DMS114 treated with DMSO at 0.1 percent for 48 hours (cell line): ENCODE data around the gene C6orf15.

Experiments
- DNase-seq: peaks from one replicate; lab custom pipeline; 2025; ENCODE audit not compliant: unreplicated experiment; lab: John Stamatoyannopoulos, UW

Gene C6orf15

GRCh38 chr6:31112478-31112877 lies at the start of gene C6orf15:
Gene C6orf15 (minus strand): TSS chr6:31112575. CDS start chr6:31112555, 20 bp downstream.
- no peak for DNase-seq

DNA sequence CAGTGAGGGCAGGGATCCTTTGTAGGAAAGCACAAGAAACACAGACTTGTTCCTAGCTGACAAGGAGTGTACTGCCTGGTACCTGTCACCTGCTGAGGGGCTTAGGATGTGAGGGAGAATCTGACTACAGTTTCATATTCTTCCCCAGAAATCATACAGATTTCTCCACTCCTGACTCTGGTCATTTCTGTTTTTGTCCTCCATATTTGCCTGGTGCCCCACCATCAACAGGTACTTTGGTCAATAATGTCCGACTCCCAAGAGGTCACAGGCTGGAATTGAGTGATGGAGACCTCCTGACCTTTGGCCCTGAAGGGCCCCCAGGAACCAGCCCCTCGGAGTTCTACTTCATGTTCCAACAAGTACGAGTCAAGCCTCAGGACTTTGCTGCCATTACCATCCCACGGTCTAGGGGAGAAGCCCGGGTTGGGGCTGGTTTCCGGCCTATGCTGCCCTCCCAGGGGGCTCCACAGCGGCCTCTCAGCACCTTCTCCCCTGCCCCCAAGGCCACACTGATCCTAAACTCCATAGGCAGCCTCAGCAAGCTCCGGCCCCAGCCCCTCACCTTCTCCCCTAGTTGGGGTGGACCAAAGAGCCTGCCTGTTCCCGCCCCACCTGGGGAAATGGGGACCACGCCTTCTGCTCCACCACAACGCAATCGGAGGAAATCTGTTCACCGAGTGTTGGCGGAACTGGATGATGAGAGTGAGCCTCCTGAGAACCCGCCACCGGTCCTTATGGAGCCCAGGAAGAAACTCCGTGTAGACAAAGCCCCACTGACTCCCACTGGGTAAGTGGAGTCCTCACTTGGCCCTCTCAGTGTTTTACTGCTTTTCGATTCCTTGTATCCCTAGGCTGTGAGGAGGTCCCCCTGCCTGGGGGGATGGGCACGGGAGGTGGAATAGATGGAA lies 49.1 kb upstream of the C6orf15 start:
- no peak for DNase-seq

DNA sequence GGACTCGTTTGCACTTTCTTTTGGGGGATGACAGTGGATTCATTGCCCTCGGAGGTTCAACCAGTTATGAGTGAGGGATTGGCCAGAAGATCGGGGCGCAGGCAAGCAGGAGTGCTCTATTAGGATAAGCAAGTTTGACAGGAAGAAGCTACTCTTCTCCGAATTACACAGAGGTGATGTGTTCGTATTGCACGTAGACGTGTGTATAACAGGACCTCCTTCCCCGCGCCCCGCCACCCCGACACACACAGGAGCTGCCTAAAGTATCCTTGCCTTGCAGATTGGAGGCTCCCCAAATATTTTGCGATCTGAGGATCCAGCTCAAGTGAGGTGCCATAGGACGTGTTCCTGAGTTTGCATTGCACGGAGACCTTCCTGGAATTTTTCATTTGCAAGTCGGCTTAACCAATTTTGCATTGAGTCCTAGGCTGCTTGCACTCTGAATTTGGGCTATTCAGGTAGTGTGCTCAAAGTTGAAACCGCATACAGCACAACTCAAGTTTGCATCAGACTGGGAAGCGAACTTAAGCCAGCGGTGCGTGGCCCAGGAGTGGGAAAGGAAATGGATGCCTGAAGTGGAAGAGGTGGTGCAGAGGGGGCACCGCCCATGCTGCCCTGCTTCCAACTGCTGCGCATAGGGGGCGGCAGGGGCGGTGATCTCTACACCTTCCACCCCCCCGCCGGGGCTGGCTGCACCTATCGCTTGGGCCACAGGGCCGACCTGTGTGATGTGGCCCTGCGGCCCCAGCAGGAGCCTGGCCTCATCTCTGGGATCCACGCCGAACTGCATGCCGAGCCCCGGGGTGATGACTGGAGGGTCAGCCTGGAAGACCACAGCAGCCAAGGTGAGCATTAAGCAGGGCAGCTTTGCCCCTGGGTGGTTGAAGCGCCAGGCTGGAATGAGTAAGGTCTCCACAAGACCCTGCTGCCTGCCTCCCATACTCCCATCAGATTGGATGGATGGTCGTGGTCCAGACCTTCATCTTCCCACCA lies 46.8 kb upstream of the C6orf15 start:
- DNase-seq, result no peak

DNA sequence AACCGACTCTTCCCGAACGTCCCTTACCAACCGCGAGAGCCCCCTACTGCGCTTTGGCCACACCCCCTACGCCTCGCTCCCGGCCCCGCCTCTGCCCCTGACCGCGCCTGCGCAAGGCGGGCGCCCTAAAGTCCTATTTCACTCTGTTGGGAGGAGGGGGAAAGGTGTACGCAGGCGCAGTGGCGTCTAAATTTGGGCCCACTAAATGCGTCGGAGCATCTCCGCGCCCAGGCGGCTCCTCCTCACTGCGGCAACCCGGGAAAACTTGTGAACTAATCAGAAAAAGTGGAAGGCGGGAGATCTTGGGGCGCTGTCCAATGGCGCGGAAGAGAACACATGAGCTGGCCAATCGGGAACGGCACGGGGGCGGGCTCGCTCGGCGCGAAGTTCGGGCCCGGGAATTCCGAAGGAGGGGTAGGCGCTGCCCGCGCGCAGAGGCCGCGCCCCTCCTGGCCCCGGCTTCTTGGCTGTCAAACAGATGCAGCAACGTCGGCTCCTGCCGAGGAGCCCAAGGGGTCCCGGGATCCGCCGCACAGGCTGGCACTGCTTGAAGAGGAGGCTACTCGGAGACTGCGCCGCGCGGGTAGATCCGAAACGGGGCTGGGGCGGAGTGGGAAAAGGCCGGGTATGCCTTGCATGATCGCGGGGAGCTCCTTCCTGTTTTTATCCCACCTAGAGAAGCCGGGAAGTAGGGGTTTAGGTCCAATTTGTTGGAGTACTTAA lies 45.9 kb upstream of the C6orf15 start, which contains the start of gene TCF19:
Gene TCF19 (plus strand): TSS at position 450 of the 723 bp plus-strand sequence. CDS start 881 bp downstream, outside the sequence.
- DNase-seq, result peak; percentile 99

DNA sequence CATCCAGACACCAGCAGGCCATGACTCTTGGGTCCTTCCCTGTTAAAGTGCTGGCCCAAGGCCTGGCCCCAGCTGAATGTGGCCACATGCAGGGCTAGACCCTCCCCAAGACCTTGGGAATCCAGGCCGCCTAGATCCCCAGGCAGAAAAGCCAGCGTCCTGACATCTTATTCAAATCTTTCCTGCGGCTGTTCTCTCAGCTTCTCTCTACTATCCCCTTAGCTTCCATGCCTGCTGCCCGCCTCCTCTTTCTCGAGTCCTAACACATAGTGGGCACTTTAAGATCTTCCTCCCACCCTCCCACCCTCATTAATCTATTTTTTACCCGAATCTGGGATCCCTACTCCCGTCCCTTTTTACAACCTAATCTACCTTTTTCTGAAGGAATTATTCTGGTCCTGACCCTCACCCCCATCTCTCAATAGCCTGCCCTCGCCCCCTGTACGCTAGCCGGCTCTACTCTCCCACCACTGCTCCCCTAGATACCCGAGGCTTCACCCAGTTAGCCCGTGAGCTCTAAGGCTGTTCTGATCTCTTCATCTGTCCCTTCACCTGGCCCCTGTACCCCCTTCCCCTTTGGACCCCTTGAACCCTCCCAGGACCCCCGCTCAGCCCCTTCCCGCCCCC lies 45.3 kb upstream of the C6orf15 start, which contains the start of gene CCHCR1:
Gene CCHCR1 (minus strand): TSS at position 290 of the 627 bp plus-strand sequence. CDS start 202 bp downstream, at position 88.
- DNase-seq, result no peak

DNA sequence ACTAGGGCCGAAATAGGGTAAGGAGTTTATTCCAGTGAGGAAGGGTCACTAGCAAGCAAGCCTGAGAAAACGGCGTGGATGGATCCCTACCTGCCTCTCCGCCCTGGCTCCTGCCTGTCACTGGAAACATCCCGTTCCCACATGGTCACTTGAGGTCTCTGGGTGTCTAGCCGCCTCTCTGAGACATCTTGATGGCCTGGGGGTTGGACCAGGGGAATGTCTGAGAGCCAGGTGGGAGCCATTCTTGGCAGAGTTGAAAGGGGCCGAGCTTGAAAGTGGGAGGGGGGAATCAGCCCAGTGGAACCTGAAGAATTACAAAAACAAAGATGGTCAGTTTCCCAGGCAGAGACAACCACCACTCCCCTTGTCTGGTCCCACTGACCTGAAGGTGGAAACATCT lies 44.3 kb upstream of the C6orf15 start:
- no peak for DNase-seq

- DNase-seq, result no peak
Measured at GRCh38 chr6:31154436-31154835, 42.1 kb upstream of the C6orf15 start.

- no peak for DNase-seq
Measured at GRCh38 chr6:31152781-31153180, 40.4 kb upstream of the C6orf15 start.

GRCh38 chr6:31149827-31150447 lies 37.6 kb upstream of the C6orf15 start:
- no peak for DNase-seq

GRCh38 chr6:31145386-31145785 lies 33.0 kb upstream of the C6orf15 start:
- no peak for DNase-seq

- DNase-seq, result no peak
Measured at GRCh38 chr6:31144970-31145340, 32.6 kb upstream of the C6orf15 start.

- no peak for DNase-seq
Measured at GRCh38 chr6:31144296-31144969, 32.1 kb upstream of the C6orf15 start.

- no peak for DNase-seq
Measured at GRCh38 chr6:31143148-31143547, 30.8 kb upstream of the C6orf15 start.

- no peak for DNase-seq
Measured at GRCh38 chr6:31142361-31142761, 30.0 kb upstream of the C6orf15 start.

DNA sequence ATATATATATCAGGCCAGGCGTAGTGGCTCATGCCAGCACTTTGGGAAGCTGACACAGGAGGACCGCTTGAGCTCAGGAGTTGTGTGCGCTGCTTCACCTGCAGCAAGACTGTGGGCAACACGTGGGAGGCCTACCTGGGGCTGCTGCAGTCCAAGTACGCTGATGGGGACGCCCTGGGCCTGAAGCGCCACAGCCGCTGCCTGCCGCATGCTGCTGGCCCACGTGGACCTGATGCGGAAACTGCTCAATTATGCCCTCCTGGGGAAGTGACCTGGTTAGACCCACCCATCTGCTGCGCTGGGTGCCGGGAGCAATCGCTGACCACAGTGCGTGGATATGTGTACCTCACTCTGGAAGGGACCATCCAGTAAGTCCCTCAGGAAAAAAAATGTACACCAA lies 28.3 kb upstream of the C6orf15 start:
- DNase-seq, result no peak

DNA sequence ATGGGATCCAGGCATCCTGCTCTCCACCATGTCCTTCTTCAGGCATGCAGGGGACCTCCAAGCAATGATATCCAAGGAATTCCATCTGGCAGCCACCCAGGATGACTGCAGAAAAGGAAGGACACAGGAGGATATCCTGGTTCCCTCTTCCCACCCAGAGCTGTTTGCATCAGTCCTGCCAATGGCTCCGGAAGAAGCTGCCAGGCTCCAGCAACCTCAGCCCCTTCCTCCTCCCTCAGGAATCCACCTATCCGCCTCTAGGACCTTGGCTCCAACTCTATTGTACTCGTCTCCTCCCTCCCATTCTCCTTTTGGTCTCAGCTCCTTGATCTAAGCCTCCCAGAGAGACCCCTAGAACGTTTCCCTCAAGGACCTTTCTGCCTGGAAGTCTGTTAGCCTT lies 27.2 kb upstream of the C6orf15 start:
- no peak for DNase-seq

DNA sequence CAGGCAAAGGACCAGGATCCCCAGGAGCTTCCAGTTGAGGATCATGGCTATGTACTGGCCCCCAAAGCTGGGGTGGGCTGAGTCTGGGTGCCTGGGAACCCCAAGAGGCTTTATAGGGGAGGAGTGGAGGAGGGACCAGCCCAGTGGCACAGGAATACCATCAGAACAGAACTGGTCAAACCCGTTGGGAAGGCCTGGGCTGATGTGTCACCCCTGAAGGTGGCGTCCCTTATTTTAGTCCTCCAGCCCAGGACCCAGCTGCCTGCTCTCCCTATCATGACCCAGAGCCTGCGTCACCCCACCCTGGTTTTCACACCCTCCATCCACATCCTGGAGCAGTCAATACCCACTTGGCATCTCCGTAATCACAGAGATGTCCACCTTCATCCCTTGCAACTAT lies 26.6 kb upstream of the C6orf15 start, which contains the start of gene PSORS1C2:
Gene PSORS1C2 (minus strand): TSS at position 85 of the 400 bp plus-strand sequence. CDS start 40 bp downstream, at position 45.
- no peak for DNase-seq

GRCh38 chr6:31135710-31136109 lies 23.3 kb upstream of the C6orf15 start:
- DNase-seq, result no peak

- no peak for DNase-seq
Measured at GRCh38 chr6:31132806-31133205, 20.4 kb upstream of the C6orf15 start.
